ENCODE measurements around the gene MFSD1. TPM values are rescaled to one million over a fixed set of nuclear protein-coding genes. Genes with fewer than 3 reads are reported as not detected.

MFSD1 gene
- total and polyA plus RNA-seq, 8 donors = 8.9 to 37.4 (median 22.6) TPM

GRCh38 chr3:158831861-158832260 is 30.0 kb downstream of the MFSD1 start:
- Histone ChIP-seq H3K27ac (no peak overlapping the region), H3K4me3 (no peak overlapping the region), H3K36me3 (peaks cover 0 to 7% (median 0%) of the 10 kb centered on the region in 3 donors), H3K4me1 (no peaks in the 10 kb centered on the region), H3K9me3 (no peaks in the 10 kb centered on the region), H3K27me3 (no peaks in the 10 kb centered on the region)
- DNase-seq (no peak), ATAC-seq (no peak), FAIRE-seq (no peak)
- no peak for TF ChIP-seq CTCF (IDR thresholded peaks at IDR 0.05)
- intact Hi-C loops (cut with DNase I) = no loop called here
- 86 to 92% methylated on average over 2 of the region's 2 CpGs for WGBS, 2 donors

- no peaks in the 10 kb centered on the region for H3K27me3 ChIP-seq
- H3K4me1 ChIP-seq = peaks cover 0 to 5% (median 4%) of the 10 kb centered on the region in 3 donors
- no peaks in the 10 kb centered on the region for H3K36me3 ChIP-seq
- TF ChIP-seq CTCF (IDR thresholded peaks at IDR 0.05) = no peak
- FAIRE-seq = no peak
- no peak overlapping the region for H3K4me3 ChIP-seq
- no peak for DNase-seq
- 44 to 52% methylated on average over 3 of the region's 3 CpGs for WGBS, 2 donors
- no peaks in the 10 kb centered on the region for H3K9me3 ChIP-seq
- intact Hi-C loops (cut with DNase I) = no loop called here
- ATAC-seq = no peak
- H3K27ac ChIP-seq = no peak overlapping the region
Measured at GRCh38 chr3:158835631-158836030, 33.8 kb downstream of the MFSD1 start.

GRCh38 chr3:158836312-158836711 is 34.5 kb downstream of the MFSD1 start:
- DNase-seq = no peak
- H3K27me3 ChIP-seq = no peaks in the 10 kb centered on the region
- no peak overlapping the region for H3K27ac ChIP-seq
- H3K9me3 ChIP-seq = no peaks in the 10 kb centered on the region
- H3K4me3 ChIP-seq = no peak overlapping the region
- FAIRE-seq = no peak
- peaks cover 0 to 5% (median 4%) of the 10 kb centered on the region in 3 donors for H3K4me1 ChIP-seq
- WGBS, 2 donors = 88 to 93% methylated on average over 3 of the region's 3 CpGs
- H3K36me3 ChIP-seq = no peaks in the 10 kb centered on the region
- intact Hi-C loops (cut with DNase I) = no loop called here
- TF ChIP-seq CTCF (IDR thresholded peaks at IDR 0.05) = no peak
- no peak for ATAC-seq

GRCh38 chr3:158837240-158837639 is 35.4 kb downstream of the MFSD1 start:
- no peak for FAIRE-seq
- Histone ChIP-seq H3K9me3 (no peaks in the 10 kb centered on the region), H3K27me3 (no peaks in the 10 kb centered on the region), H3K4me1 (peaks cover 0 to 5% (median 4%) of the 10 kb centered on the region in 3 donors), H3K4me3 (no peak overlapping the region), H3K36me3 (no peaks in the 10 kb centered on the region), H3K27ac (no peak overlapping the region)
- no peak for ATAC-seq
- intact Hi-C loops (cut with DNase I) = no loop called here
- DNase-seq = no peak
- no peak for TF ChIP-seq CTCF (IDR thresholded peaks at IDR 0.05)
- WGBS, 2 donors = 78 to 83% methylated on average over 3 of the region's 3 CpGs

- Histone ChIP-seq H3K4me3 (no peak overlapping the region), H3K27me3 (no peaks in the 10 kb centered on the region), H3K27ac (no peak overlapping the region), H3K9me3 (no peaks in the 10 kb centered on the region), H3K36me3 (no peaks in the 10 kb centered on the region), H3K4me1 (peaks cover 0 to 5% (median 4%) of the 10 kb centered on the region in 3 donors)
- ATAC-seq = peak in 3 of 4 donors; percentile 54 to 72 (median 58)
- intact Hi-C loops (cut with DNase I) = loop anchor here in 2 of 3 donors (5.0 to 10.0 kb wide), 2 partner anchors 417 to 965 kb away; no protein-coding TSS in a partner anchor
- WGBS, 2 donors = 37 to 38% methylated on average over 6 of the region's 6 CpGs
- FAIRE-seq = no peak
- no peak for TF ChIP-seq CTCF (IDR thresholded peaks at IDR 0.05)
- no peak for DNase-seq
Measured at GRCh38 chr3:158839966-158840365, 38.1 kb downstream of the MFSD1 start.
